Colonic mucosa (tissue), 4 donors: Measurements from ENCODE around the gene GPR156. TPM values are rescaled to one million over a fixed set of nuclear protein-coding genes. Genes with fewer than 3 reads are reported as not detected.

Source experiments
- DNase-seq: peaks from one replicate; pipeline ENCODE4 v3.0.0-alpha.2; 2020
- H3K27ac ChIP-seq: fragments of 200-600 bp; one replicate; pipeline ENCODE4 v1.8.0; 2021
- H3K27me3 ChIP-seq: fragments of 200-600 bp; one replicate; pipeline ENCODE4 v1.8.0; 2021
- H3K36me3 ChIP-seq: fragments of 200-600 bp; one replicate; pipeline ENCODE4 v1.8.0; 2021
- H3K4me1 ChIP-seq: fragments of 200-600 bp; one replicate; pipeline ENCODE4 v1.8.0; 2021; ENCODE audit warnings: mild to moderate bottlenecking
- H3K4me3 ChIP-seq: fragments of 200-600 bp; one replicate; pipeline ENCODE4 v1.8.0; 2021
- H3K9ac ChIP-seq, 2 donors: one replicate each; pipeline ENCODE4 v1.7.0; 2013; ENCODE audit warnings: control low read depth in 2 of 2, low read depth in 2 of 2, low read length in 2 of 2
- H3K9me3 ChIP-seq: fragments of 200-600 bp; one replicate; pipeline ENCODE4 v1.8.0; 2021
- CTCF ChIP-seq: fragments of 200-600 bp; IDR thresholded peaks from one replicate; pipeline ENCODE4 v1.8.0; 2022; ENCODE audit warnings: antibody characterized with exemption, mild to moderate bottlenecking
- intact Hi-C: fragments of 100-400 bp; cut with DNase I; formaldehyde crosslinking; loops from one replicate; pipeline ENCODE4 v1.14.1; 2022
- total RNA-seq, 2 donors: library from RNA; stranded (reverse); fragmentation: NEBNext Ultra II Directional in 1 of 2; extraction: Animal tissue kit (Norgen Biotek cat#: 25700) in 1 of 2; gene quantifications; one replicate each; pipeline ENCODE4 v1.2.1, GENCODE V29; 2021
- donor health status: healthy.
- donor health status: DM: no; HTN: no; CAD: no.
- donor health status: DM: no; HTN: no; CAD: no.

Gene GPR156
- total RNA-seq, 2 donors from 2014 or later: 0.07 TPM; not detected in 1

- no peak overlapping the region for H3K4me3 ChIP-seq
- no peak overlapping the region for H3K27ac ChIP-seq
- intact Hi-C loops: loop anchor here (5.0 kb wide), 1 partner anchor 289 kb away; no protein-coding TSS in a partner anchor
- H3K9ac ChIP-seq: no peak overlapping the region
- H3K4me1 ChIP-seq: no peaks in the 10 kb centered on the region
- DNase-seq: no peak
- H3K27me3 ChIP-seq: no peaks in the 10 kb centered on the region
- H3K9me3 ChIP-seq: no peaks in the 10 kb centered on the region
- no peaks in the 10 kb centered on the region for H3K36me3 ChIP-seq
- TF ChIP-seq CTCF: no peak
These were observed 104.2 kb downstream of the GPR156 start for GRCh38 chr3:120180731-120181412.

GRCh38 chr3:120177707-120178306, 107.2 kb downstream of the GPR156 start:
- Histone ChIP-seq H3K27ac (no peak overlapping the region), H3K9me3 (no peaks in the 10 kb centered on the region), H3K9ac (no peak overlapping the region), H3K36me3 (no peaks in the 10 kb centered on the region), H3K4me1 (no peaks in the 10 kb centered on the region), H3K27me3 (no peaks in the 10 kb centered on the region), H3K4me3 (no peak overlapping the region)
- TF ChIP-seq CTCF: no peak
- intact Hi-C loops: no loop called here
- DNase-seq: no peak

- no peak overlapping the region for H3K9ac ChIP-seq
- no peak overlapping the region for H3K4me3 ChIP-seq
- H3K9me3 ChIP-seq: no peaks in the 10 kb centered on the region
- DNase-seq: no peak
- no peak for TF ChIP-seq CTCF
- H3K27me3 ChIP-seq: no peaks in the 10 kb centered on the region
- no peaks in the 10 kb centered on the region for H3K36me3 ChIP-seq
- H3K27ac ChIP-seq: no peak overlapping the region
- no peaks in the 10 kb centered on the region for H3K4me1 ChIP-seq
- intact Hi-C loops: no loop called here
These were observed 107.9 kb downstream of the GPR156 start for GRCh38 chr3:120177151-120177550.

GRCh38 chr3:120174811-120175539, 110.0 kb downstream of the GPR156 start:
- Histone ChIP-seq H3K9ac (no peak overlapping the region), H3K27me3 (no peaks in the 10 kb centered on the region), H3K27ac (no peak overlapping the region), H3K36me3 (no peaks in the 10 kb centered on the region), H3K4me1 (no peaks in the 10 kb centered on the region), H3K4me3 (no peak overlapping the region), H3K9me3 (no peaks in the 10 kb centered on the region)
- intact Hi-C loops: no loop called here
- no peak for TF ChIP-seq CTCF
- DNase-seq: peak; percentile 10

GRCh38 chr3:120173056-120173675, 111.9 kb downstream of the GPR156 start:
- H3K36me3 ChIP-seq: no peaks in the 10 kb centered on the region
- no peaks in the 10 kb centered on the region for H3K9me3 ChIP-seq
- no peak overlapping the region for H3K9ac ChIP-seq
- H3K27me3 ChIP-seq: no peaks in the 10 kb centered on the region
- no peak overlapping the region for H3K4me3 ChIP-seq
- no peak overlapping the region for H3K27ac ChIP-seq
- intact Hi-C loops: no loop called here
- no peaks in the 10 kb centered on the region for H3K4me1 ChIP-seq
- DNase-seq: peak; percentile 12
- TF ChIP-seq CTCF: no peak
